GM12872 (cell line): ENCODE data around the gene CA12.

Experiments used
- CTCF ChIP-seq: IDR thresholded peaks from 3 replicates; pipeline ENCODE4 v1.5.1; 2011; ENCODE audit warnings: low read depth, mild to moderate bottlenecking, low read length, moderate library complexity; ENCODE audit not compliant: insufficient read depth

Gene CA12

GRCh38 chr15:63352808-63353207 is 28.8 kb downstream of the CA12 start:
- TF ChIP-seq CTCF = no peak

GRCh38 chr15:63351170-63351569 is 30.5 kb downstream of the CA12 start:
- no peak for TF ChIP-seq CTCF

- no peak for TF ChIP-seq CTCF
These were observed 31.4 kb downstream of the CA12 start for GRCh38 chr15:63350178-63350621.

- TF ChIP-seq CTCF = no peak
These were observed 32.0 kb downstream of the CA12 start for GRCh38 chr15:63349621-63350020.

- no peak for TF ChIP-seq CTCF
These were observed 32.5 kb downstream of the CA12 start for GRCh38 chr15:63349156-63349555.

- no peak for TF ChIP-seq CTCF
These were observed 33.3 kb downstream of the CA12 start for GRCh38 chr15:63348392-63348791.

GRCh38 chr15:63347074-63347857 is 34.4 kb downstream of the CA12 start:
- no peak for TF ChIP-seq CTCF
